Upper lobe of left lung (tissue), 6 donors: Measurements from ENCODE around the gene CXCL11. TPM values are rescaled to one million over a fixed set of nuclear protein-coding genes. Genes with fewer than 3 reads are reported as not detected.

Experiments
- ATAC-seq, 2 donors: fragments of 200-7000 bp; cut with Tn5 transposase; one replicate each; pipeline ENCODE4 v1.9.1; 2022; ENCODE audit warnings: mild to moderate bottlenecking in 2 of 2, moderate library complexity in 2 of 2; ENCODE audit not compliant: low FRiP score in 2 of 2
- DNase-seq, 2 donors: peaks; one replicate each; pipeline ENCODE4 v3.0.0-alpha.2; 2019 to 2020
- H3K27ac ChIP-seq, 4 donors: fragments of 200-600 bp; sonication (generic); one replicate each; pipeline ENCODE4 v1.5.1; 2016 to 2019
- H3K27me3 ChIP-seq, 4 donors: fragments of 200-600 bp; sonication (generic); one replicate each; pipeline ENCODE4 v1.5.1; 2017 to 2019
- H3K36me3 ChIP-seq, 4 donors: fragments of 200-600 bp; sonication (generic); one replicate each; pipeline ENCODE4 v1.5.1; 2016 to 2019
- H3K4me1 ChIP-seq, 4 donors: fragments of 200-600 bp; sonication (generic); one replicate each; pipeline ENCODE4 v1.5.1; 2018 to 2019
- H3K4me3 ChIP-seq, 4 donors: fragments of 200-600 bp; sonication (generic); one replicate each; pipeline ENCODE4 v1.5.1; 2017 to 2019; ENCODE audit warnings: mild to moderate bottlenecking in 2 of 4, moderate library complexity in 1 of 4
- H3K9me3 ChIP-seq, 4 donors: fragments of 200-600 bp; sonication (generic); one replicate each; pipeline ENCODE4 v1.5.1; 2018 to 2019
- CTCF ChIP-seq, 6 experiments: fragments of 450-650 bp in 4 of 6; fragments of 200-600 bp in 2 of 6; sonication (generic) in 2 of 6; IDR thresholded peaks; one replicate each; pipeline ENCODE4 v1.5.1; 2016 to 2019; ENCODE audit warnings: antibody characterized with exemption in 6 of 6
- EP300 ChIP-seq, 4 donors: sonication (generic); formaldehyde crosslinking; IDR thresholded peaks; one replicate each; pipeline ENCODE4 v1.5.1; 2017; ENCODE audit warnings: antibody characterized with exemption in 4 of 4, control low read depth in 2 of 4
- POLR2A ChIP-seq, 4 donors: fragments of 450-650 bp; IDR thresholded peaks; one replicate each; pipeline ENCODE4 v1.5.1; 2016 to 2017; ENCODE audit warnings: antibody characterized with exemption in 4 of 4, mild to moderate bottlenecking in 2 of 4
- POLR2AphosphoS5 ChIP-seq, 2 donors: sonication (generic); formaldehyde crosslinking; IDR thresholded peaks; one replicate each; pipeline ENCODE4 v1.5.1; 2017; ENCODE audit warnings: antibody characterized with exemption in 2 of 2
- WGBS, 2 donors: methylation state at CpG; one replicate each; pipeline ENCODE4 v1.1.5; 2017 to 2018; 5-methylcytosine and 5-hydroxymethylcytosine counted together
- total RNA-seq, 6 donors: library from RNA; depleted of rRNA in 4 of 6; stranded (reverse); fragments of >200 nt in 4 of 6; gene quantifications; one replicate each; pipeline versions ENCODE4 v1.1.0 to v1.2.1, GENCODE V29; 2016 to 2021
- donor health status: DM: no; HTN: no; CAD: no; lungs with moderate emphysema.
- donor health status: DM: no; HTN: yes; CAD: no; lungs with severe emphysema.

CXCL11 gene
- total RNA-seq, 6 donors from 2014 or later = 0.30 to 0.98 (median 0.31) TPM; not detected in 3

- Histone ChIP-seq H3K36me3 (no peaks in the 10 kb centered on the region), H3K4me1 (no peaks in the 10 kb centered on the region), H3K27ac (no peak overlapping the region), H3K9me3 (no peaks in the 10 kb centered on the region), H3K4me3 (no peak overlapping the region), H3K27me3 (no peaks in the 10 kb centered on the region)
- DNase-seq = no peak
- no peak for ATAC-seq
- no peak for TF ChIP-seq POLR2A (IDR thresholded peaks at IDR 0.05)
- TF ChIP-seq POLR2AphosphoS5 (IDR thresholded peaks at IDR 0.05) = no peak
- no peak for TF ChIP-seq EP300 (IDR thresholded peaks at IDR 0.05)
- TF ChIP-seq CTCF (IDR thresholded peaks at IDR 0.05) = no peak
- 91 to 94% methylated on average over 3 of the region's 3 CpGs for WGBS, 2 donors
Observed at GRCh38 chr4:76036855-76037254, 985 bp upstream of the CXCL11 start.

- H3K4me1 ChIP-seq = no peaks in the 10 kb centered on the region
- WGBS, 2 donors = 55 to 63% methylated on average over 3 of the region's 3 CpGs
- no peak for DNase-seq
- no peak overlapping the region for H3K4me3 ChIP-seq
- no peaks in the 10 kb centered on the region for H3K9me3 ChIP-seq
- no peaks in the 10 kb centered on the region for H3K27me3 ChIP-seq
- no peaks in the 10 kb centered on the region for H3K36me3 ChIP-seq
- TF ChIP-seq POLR2AphosphoS5 (IDR thresholded peaks at IDR 0.05) (no peak), EP300 (IDR thresholded peaks at IDR 0.05) (no peak), CTCF (IDR thresholded peaks at IDR 0.05) (no peak), POLR2A (IDR thresholded peaks at IDR 0.05) (no peak)
- no peak for ATAC-seq
- H3K27ac ChIP-seq = no peak overlapping the region
Observed at GRCh38 chr4:76035141-76035540, 729 bp downstream of the CXCL11 start.

- Histone ChIP-seq H3K9me3 (no peaks in the 10 kb centered on the region), H3K27ac (no peak overlapping the region), H3K4me3 (no peak overlapping the region), H3K4me1 (peaks cover 0 to 8% (median 6%) of the 10 kb centered on the region in 4 donors), H3K27me3 (no peaks in the 10 kb centered on the region), H3K36me3 (no peaks in the 10 kb centered on the region)
- DNase-seq (no peak), ATAC-seq (no peak)
- TF ChIP-seq POLR2AphosphoS5 (IDR thresholded peaks at IDR 0.05) (no peak), CTCF (IDR thresholded peaks at IDR 0.05) (no peak), POLR2A (IDR thresholded peaks at IDR 0.05) (no peak), EP300 (IDR thresholded peaks at IDR 0.05) (no peak)
- 59 to 62% methylated on average over 2 of the region's 2 CpGs for WGBS, 2 donors
Observed at GRCh38 chr4:76029300-76029699, 6.6 kb downstream of the CXCL11 start.

GRCh38 chr4:76028350-76028765 lies 7.5 kb downstream of the CXCL11 start:
- ATAC-seq (peak in 1 of 2 donors; percentile 58), DNase-seq (no peak)
- TF ChIP-seq POLR2AphosphoS5 (IDR thresholded peaks at IDR 0.05) (no peak), EP300 (IDR thresholded peaks at IDR 0.05) (no peak), POLR2A (IDR thresholded peaks at IDR 0.05) (no peak), CTCF (IDR thresholded peaks at IDR 0.05) (no peak)
- Histone ChIP-seq H3K4me3 (peak overlapping the region in 3 of 4 donors; percentile 0 to 26 (median 22)), H3K4me1 (peaks cover 0 to 14% (median 8%) of the 10 kb centered on the region in 4 donors), H3K9me3 (no peaks in the 10 kb centered on the region), H3K27me3 (no peaks in the 10 kb centered on the region), H3K27ac (peak overlapping the region in 3 of 4 donors; percentile 9 to 47 (median 38)), H3K36me3 (no peaks in the 10 kb centered on the region)
- 18 to 27% methylated on average over 6 of the region's 6 CpGs for WGBS, 2 donors

- no peaks in the 10 kb centered on the region for H3K27me3 ChIP-seq
- no peaks in the 10 kb centered on the region for H3K9me3 ChIP-seq
- H3K27ac ChIP-seq = no peak overlapping the region
- no peak overlapping the region for H3K4me3 ChIP-seq
- peaks cover 0 to 16% (median 8%) of the 10 kb centered on the region in 4 donors for H3K4me1 ChIP-seq
- 58 to 59% methylated on average over 4 of the region's 4 CpGs for WGBS, 2 donors
- TF ChIP-seq POLR2AphosphoS5 (IDR thresholded peaks at IDR 0.05) = no peak
- TF ChIP-seq POLR2A (IDR thresholded peaks at IDR 0.05) = no peak
- TF ChIP-seq EP300 (IDR thresholded peaks at IDR 0.05) = no peak
- TF ChIP-seq CTCF (IDR thresholded peaks at IDR 0.05) = no peak
- DNase-seq (no peak), ATAC-seq (no peak)
- H3K36me3 ChIP-seq = no peaks in the 10 kb centered on the region
Observed at GRCh38 chr4:76024065-76024464, 11.8 kb downstream of the CXCL11 start.
